Trophoblast cell (in vitro differentiated cells and primary cell): Measurements from ENCODE around the gene PRSS50.

ENCODE experiments used
- DNase-seq, 2 donors: peaks; one replicate each; pipeline ENCODE4 v3.0.0-alpha.2; 2016
- H2AFZ ChIP-seq: 2 replicates; pipeline ENCODE4 v1.6.1; 2013; ENCODE audit warnings: low read length, moderate library complexity, mild to moderate bottlenecking; ENCODE audit not compliant: insufficient read depth, poor library complexity
- H2AK5ac ChIP-seq: 2 replicates; pipeline ENCODE4 v1.6.1; 2013; ENCODE audit warnings: mild to moderate bottlenecking, low read length
- H2BK120ac ChIP-seq: 2 replicates; pipeline ENCODE4 v1.6.1; 2013; ENCODE audit warnings: low read length, mild to moderate bottlenecking, moderate library complexity; ENCODE audit not compliant: insufficient read depth, poor library complexity
- H2BK12ac ChIP-seq: 2 replicates; pipeline ENCODE4 v1.6.1; 2013; ENCODE audit warnings: mild to moderate bottlenecking, low read length, moderate library complexity
- H2BK5ac ChIP-seq: 2 replicates; pipeline ENCODE4 v1.6.1; 2013; ENCODE audit warnings: low read length, low read depth, moderate library complexity, mild to moderate bottlenecking; ENCODE audit not compliant: poor library complexity
- H3K14ac ChIP-seq: 2 replicates; pipeline ENCODE4 v1.6.1; 2013; ENCODE audit warnings: mild to moderate bottlenecking, low read length
- H3K18ac ChIP-seq: 2 replicates; pipeline ENCODE4 v1.6.1; 2013; ENCODE audit warnings: mild to moderate bottlenecking, low read length
- H3K23ac ChIP-seq: 2 replicates; pipeline ENCODE4 v1.6.1; 2013; ENCODE audit warnings: low read length
- H3K27ac ChIP-seq: 2 replicates; pipeline ENCODE4 v1.5.1; 2013; ENCODE audit warnings: low read depth, mild to moderate bottlenecking, inconsistent platforms, low read length, moderate library complexity
- H3K27me3 ChIP-seq: 2 replicates; pipeline ENCODE4 v1.6.1; 2013; ENCODE audit warnings: inconsistent platforms, mild to moderate bottlenecking, low read length, moderate library complexity; ENCODE audit not compliant: insufficient read depth
- H3K36me3 ChIP-seq, 2 experiments: 1 replicate in 1 of 2; 2 replicates in 1 of 2; pipeline ENCODE4 v1.6.1; 2013; ENCODE audit warnings: low read length in 2 of 2, mild to moderate bottlenecking in 2 of 2, moderate library complexity in 1 of 2; ENCODE audit not compliant: insufficient read depth in 2 of 2, control insufficient read depth in 1 of 2
- H3K4ac ChIP-seq: 2 replicates; pipeline ENCODE4 v1.6.1; 2013; ENCODE audit warnings: low read depth, mild to moderate bottlenecking, low read length, moderate library complexity
- H3K4me1 ChIP-seq, 2 experiments: 1 replicate in 1 of 2; 2 replicates in 1 of 2; pipeline ENCODE4 v1.6.1; 2013; ENCODE audit warnings: low read length in 2 of 2, mild to moderate bottlenecking in 2 of 2, moderate library complexity in 1 of 2; ENCODE audit not compliant: insufficient read depth in 2 of 2, control insufficient read depth in 1 of 2
- H3K4me2 ChIP-seq: 2 replicates; pipeline ENCODE4 v1.6.1; 2013; ENCODE audit warnings: inconsistent platforms, mild to moderate bottlenecking, low read length, moderate library complexity
- H3K4me3 ChIP-seq: 2 replicates; pipeline ENCODE4 v1.5.1; 2013; ENCODE audit warnings: mild to moderate bottlenecking, low read depth, low read length, inconsistent platforms
- H3K79me1 ChIP-seq: one replicate; pipeline ENCODE4 v1.6.1; 2013; ENCODE audit warnings: low read length
- H3K79me2 ChIP-seq: 2 replicates; pipeline ENCODE4 v1.6.1; 2013; ENCODE audit warnings: low read length, mild to moderate bottlenecking; ENCODE audit not compliant: control insufficient read depth, insufficient read depth, poor library complexity
- H3K9ac ChIP-seq: 2 replicates; pipeline ENCODE4 v1.6.1; 2013; ENCODE audit warnings: mild to moderate bottlenecking, low read length
- H3K9me3 ChIP-seq: 2 replicates; pipeline ENCODE4 v1.6.1; 2013; ENCODE audit warnings: low read depth, mild to moderate bottlenecking, control low read depth, inconsistent platforms, low read length; ENCODE audit not compliant: insufficient read depth
- H4K12ac ChIP-seq: 2 replicates; pipeline ENCODE4 v1.6.1; 2013; ENCODE audit warnings: low read depth, mild to moderate bottlenecking, low read length, moderate library complexity
- H4K8ac ChIP-seq: 2 replicates; pipeline ENCODE4 v1.6.1; 2013; ENCODE audit warnings: low read depth, mild to moderate bottlenecking, low read length, moderate library complexity
- H4K91ac ChIP-seq: one replicate; pipeline ENCODE4 v1.6.1; 2013; ENCODE audit warnings: low read depth, mild to moderate bottlenecking, low read length, moderate library complexity
- WGBS: extraction: QIAGEN DNeasy Blood & Tissue Kit; methylation state at CpG from one replicate; pipeline ENCODE4 v1.1.7; 2013; ENCODE audit warnings: missing lambda C conversion rate; ENCODE audit not compliant: insufficient read length, insufficient coverage; ENCODE audit errors: extremely low coverage; 5-methylcytosine and 5-hydroxymethylcytosine counted together

The PRSS50 gene

DNA sequence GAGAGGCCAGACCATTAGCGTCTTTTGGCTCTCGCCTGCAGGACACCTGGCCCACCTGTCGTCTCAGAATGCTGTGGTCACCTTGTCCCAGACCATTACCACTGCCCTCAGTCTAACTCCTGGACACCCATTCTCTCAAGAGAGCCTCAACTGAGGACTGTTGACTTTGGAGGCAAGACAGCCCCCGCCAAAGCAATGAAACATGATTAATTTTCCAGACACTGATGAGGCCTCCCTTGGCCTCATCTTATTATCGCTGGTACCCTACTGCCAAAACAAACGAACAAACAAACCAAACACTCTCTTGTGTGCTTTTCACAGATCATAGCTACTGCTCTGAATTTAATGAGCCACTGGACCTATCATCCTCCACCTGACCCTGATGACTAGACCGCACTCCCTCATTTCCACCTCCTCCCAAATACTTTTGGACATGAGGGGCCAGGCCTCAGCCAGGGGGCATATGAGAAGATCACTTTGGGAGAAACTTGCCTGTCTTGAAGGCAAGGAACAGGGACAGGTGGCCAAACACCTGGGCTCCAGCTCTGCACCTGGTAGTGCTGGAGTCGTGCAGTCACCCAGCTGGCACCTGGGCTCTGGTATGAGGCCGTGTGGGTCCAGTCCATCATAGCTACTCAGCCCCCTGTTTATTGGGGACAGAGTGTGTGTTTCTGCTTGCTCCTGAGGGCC lies 51.8 kb downstream of the PRSS50 start:
- H3K79me1 ChIP-seq, result no peaks in the 10 kb centered on the region
- H3K14ac ChIP-seq, result no peak overlapping the region
- H3K23ac ChIP-seq, result no peak overlapping the region
- H3K27ac ChIP-seq, result no peak overlapping the region
- H3K27me3 ChIP-seq, result no peaks in the 10 kb centered on the region
- no CpG with 5 or more reads among the region's 9 CpGs for WGBS
- H2BK12ac ChIP-seq, result no peak overlapping the region
- no peak overlapping the region for H3K9ac ChIP-seq
- no peak for DNase-seq
- no peak overlapping the region for H3K4me2 ChIP-seq
- H3K4ac ChIP-seq, result no peak overlapping the region
- H4K8ac ChIP-seq, result no peak overlapping the region
- H4K12ac ChIP-seq, result no peak overlapping the region
- H2BK120ac ChIP-seq, result no peak overlapping the region
- no peak overlapping the region for H3K18ac ChIP-seq
- H3K36me3 ChIP-seq, result no peaks in the 10 kb centered on the region
- no peak overlapping the region for H4K91ac ChIP-seq
- H2AK5ac ChIP-seq, result no peak overlapping the region
- H3K4me3 ChIP-seq, result no peak overlapping the region
- H2BK5ac ChIP-seq, result no peak overlapping the region
- no peaks in the 10 kb centered on the region for H3K79me2 ChIP-seq
- no peak overlapping the region for H2AFZ ChIP-seq
- H3K4me1 ChIP-seq, result peaks cover 2% of the 10 kb centered on the region in 2 experiments
- H3K9me3 ChIP-seq, result peaks cover 3% of the 10 kb centered on the region

DNA sequence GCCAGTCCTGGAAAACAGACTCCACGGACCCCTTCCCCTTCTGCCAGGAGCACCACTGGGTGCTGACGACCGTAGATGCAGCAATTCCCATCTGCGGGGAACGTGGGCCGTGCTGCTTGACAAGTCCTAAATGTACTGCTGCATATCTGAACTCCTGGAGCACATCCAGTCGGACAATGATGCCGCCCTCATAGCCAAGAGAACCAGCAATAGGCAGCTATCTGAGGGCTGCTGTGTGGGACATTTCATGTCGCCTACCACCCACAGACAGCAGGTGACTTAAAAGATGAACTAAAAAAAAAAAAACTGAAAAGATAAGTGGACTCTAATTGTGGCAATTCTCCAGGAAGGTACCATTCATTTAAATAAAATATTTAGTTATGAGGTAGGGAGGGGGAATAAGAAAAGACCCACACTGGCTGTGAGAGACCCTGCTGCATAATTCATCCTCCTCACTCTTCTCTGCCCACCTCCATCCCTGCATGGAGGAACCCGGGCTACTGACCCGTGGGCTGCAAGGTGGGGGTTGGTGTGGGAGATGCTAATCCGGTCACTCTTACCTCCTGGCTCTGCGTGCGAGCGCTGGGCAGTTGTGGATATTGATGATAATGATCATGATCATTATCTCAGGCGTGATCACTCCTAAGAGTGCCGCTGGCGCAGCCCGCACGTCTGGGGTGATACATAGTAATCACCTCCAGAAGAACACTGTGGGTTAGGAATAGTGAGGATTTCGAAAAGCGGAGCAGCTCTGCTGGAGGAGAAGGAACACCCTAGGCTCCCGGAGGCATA lies 52.5 kb downstream of the PRSS50 start:
- H3K27ac ChIP-seq, result no peak overlapping the region
- H3K9me3 ChIP-seq, result peaks cover 3% of the 10 kb centered on the region
- no peak overlapping the region for H4K91ac ChIP-seq
- no peaks in the 10 kb centered on the region for H3K79me2 ChIP-seq
- no peak overlapping the region for H3K4ac ChIP-seq
- H2BK120ac ChIP-seq, result no peak overlapping the region
- peak; percentile 59 to 88 for DNase-seq
- no peak overlapping the region for H3K9ac ChIP-seq
- no CpG with 5 or more reads among the region's 23 CpGs for WGBS
- H3K4me3 ChIP-seq, result no peak overlapping the region
- H2AFZ ChIP-seq, result no peak overlapping the region
- no peak overlapping the region for H3K14ac ChIP-seq
- no peaks in the 10 kb centered on the region for H3K36me3 ChIP-seq
- H3K18ac ChIP-seq, result no peak overlapping the region
- H3K4me1 ChIP-seq, result peaks cover 6 to 7% of the 10 kb centered on the region in 2 experiments
- no peak overlapping the region for H4K12ac ChIP-seq
- H2AK5ac ChIP-seq, result no peak overlapping the region
- no peak overlapping the region for H2BK5ac ChIP-seq
- no peak overlapping the region for H4K8ac ChIP-seq
- H2BK12ac ChIP-seq, result no peak overlapping the region
- no peaks in the 10 kb centered on the region for H3K27me3 ChIP-seq
- no peak overlapping the region for H3K23ac ChIP-seq
- H3K4me2 ChIP-seq, result no peak overlapping the region
- H3K79me1 ChIP-seq, result no peaks in the 10 kb centered on the region

DNA sequence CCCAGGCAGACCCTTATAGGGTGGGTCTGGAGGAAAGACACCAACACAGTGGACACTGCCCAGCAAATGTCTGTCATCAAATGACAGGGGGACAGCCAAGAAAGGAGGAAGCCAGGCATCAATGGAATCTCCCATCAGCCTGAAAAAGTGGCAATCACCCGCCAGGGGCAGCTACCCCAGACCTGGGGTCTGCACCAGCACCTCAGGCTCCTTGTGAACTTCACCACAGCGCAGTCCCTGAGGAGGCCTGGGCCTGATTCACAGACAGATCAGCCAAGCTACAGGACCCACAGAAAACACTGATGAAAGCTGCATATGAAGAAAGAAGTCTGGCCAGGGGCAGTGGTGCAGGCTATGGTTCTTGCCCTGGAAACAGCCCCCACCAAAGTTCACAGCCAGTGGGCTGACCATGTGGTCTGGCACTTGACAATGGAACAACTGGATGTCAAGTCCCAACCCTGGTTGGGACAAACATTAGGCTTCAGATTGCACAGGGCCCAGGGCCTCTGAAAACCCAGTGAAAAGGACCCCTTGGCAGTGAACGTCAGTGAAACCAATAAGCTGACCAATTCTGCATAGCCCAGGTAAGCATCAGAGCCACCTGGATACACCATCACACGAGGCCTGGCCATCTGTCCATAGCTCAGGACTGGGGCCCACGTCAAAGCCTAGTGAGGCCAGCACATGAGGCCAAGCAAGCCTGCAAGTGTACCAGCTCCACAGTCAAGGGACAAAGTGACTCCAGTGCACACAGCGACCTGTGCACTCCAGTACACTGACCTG lies 53.3 kb downstream of the PRSS50 start:
- no peak overlapping the region for H3K4me3 ChIP-seq
- no peaks in the 10 kb centered on the region for H3K79me2 ChIP-seq
- H3K79me1 ChIP-seq, result no peaks in the 10 kb centered on the region
- H2AK5ac ChIP-seq, result no peak overlapping the region
- H3K36me3 ChIP-seq, result no peaks in the 10 kb centered on the region
- H2BK12ac ChIP-seq, result no peak overlapping the region
- H3K14ac ChIP-seq, result no peak overlapping the region
- H3K27me3 ChIP-seq, result no peaks in the 10 kb centered on the region
- no peak overlapping the region for H3K9ac ChIP-seq
- H3K18ac ChIP-seq, result no peak overlapping the region
- H3K4ac ChIP-seq, result no peak overlapping the region
- peaks cover 3% of the 10 kb centered on the region for H3K9me3 ChIP-seq
- no peak overlapping the region for H4K8ac ChIP-seq
- H4K91ac ChIP-seq, result no peak overlapping the region
- no CpG with 5 or more reads among the region's 6 CpGs for WGBS
- H3K23ac ChIP-seq, result no peak overlapping the region
- no peak overlapping the region for H3K4me2 ChIP-seq
- DNase-seq, result no peak
- H3K27ac ChIP-seq, result no peak overlapping the region
- H3K4me1 ChIP-seq, result peaks cover 7% of the 10 kb centered on the region in 2 experiments
- H2AFZ ChIP-seq, result no peak overlapping the region
- no peak overlapping the region for H4K12ac ChIP-seq
- H2BK5ac ChIP-seq, result no peak overlapping the region
- no peak overlapping the region for H2BK120ac ChIP-seq

DNA sequence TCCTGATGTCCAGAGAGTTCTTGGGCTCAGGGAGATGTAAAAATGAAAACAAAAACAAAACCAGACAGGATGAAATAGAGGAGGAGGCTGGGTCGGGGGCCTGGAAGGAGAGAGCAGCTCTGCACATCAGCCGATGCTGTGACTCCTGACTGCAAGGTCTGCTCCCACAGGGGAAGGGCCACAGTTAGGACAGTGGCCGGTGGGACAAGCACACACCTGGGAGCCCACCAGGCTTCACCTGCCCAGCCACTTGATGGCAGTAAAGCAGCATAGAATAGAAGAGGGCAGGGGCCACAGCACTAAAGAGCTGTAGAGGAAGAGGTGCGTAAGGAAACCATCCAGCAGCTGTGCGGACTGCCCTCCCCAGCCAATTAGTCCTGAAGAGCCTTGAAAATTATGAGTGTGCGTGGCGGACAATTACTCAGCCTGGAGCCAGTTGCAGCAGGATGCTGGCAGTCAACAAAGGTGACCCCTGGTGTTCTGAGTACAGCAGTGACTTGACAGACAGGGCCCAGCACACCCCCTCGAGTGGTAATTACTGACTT lies 54.0 kb downstream of the PRSS50 start:
- no peak overlapping the region for H4K8ac ChIP-seq
- H2BK120ac ChIP-seq, result no peak overlapping the region
- H3K27me3 ChIP-seq, result no peaks in the 10 kb centered on the region
- no peak overlapping the region for H3K23ac ChIP-seq
- no peak overlapping the region for H3K14ac ChIP-seq
- H4K91ac ChIP-seq, result no peak overlapping the region
- H2BK5ac ChIP-seq, result no peak overlapping the region
- H3K4me2 ChIP-seq, result no peak overlapping the region
- no peak overlapping the region for H2BK12ac ChIP-seq
- H3K79me1 ChIP-seq, result no peaks in the 10 kb centered on the region
- H2AFZ ChIP-seq, result no peak overlapping the region
- H3K27ac ChIP-seq, result no peak overlapping the region
- H3K4me3 ChIP-seq, result no peak overlapping the region
- no CpG with 5 or more reads among the region's 8 CpGs for WGBS
- H3K36me3 ChIP-seq, result no peaks in the 10 kb centered on the region
- DNase-seq, result peak; percentile 39 to 63
- H2AK5ac ChIP-seq, result no peak overlapping the region
- H3K4me1 ChIP-seq, result peaks cover 7 to 9% of the 10 kb centered on the region in 2 experiments
- no peak overlapping the region for H3K4ac ChIP-seq
- no peaks in the 10 kb centered on the region for H3K79me2 ChIP-seq
- peaks cover 3% of the 10 kb centered on the region for H3K9me3 ChIP-seq
- H3K9ac ChIP-seq, result no peak overlapping the region
- H4K12ac ChIP-seq, result no peak overlapping the region
- H3K18ac ChIP-seq, result no peak overlapping the region
